Testis (tissue), 2 donors: ENCODE measurements around the gene PCSK6.

Experiments used
- POLR2A ChIP-seq: fragments of 450-650 bp; IDR thresholded peaks from one replicate; pipeline ENCODE4 v1.6.1; 2017; ENCODE audit warnings: antibody characterized with exemption, mild to moderate bottlenecking, moderate library complexity
- TF ChIP-seq, protein P1 (sequence below), 3 experiments: fragments of 450-650 bp in 2 of 3; fragments of 200-600 bp in 1 of 3; sonication (generic) in 1 of 3; IDR thresholded peaks; one replicate each; pipeline ENCODE4 v1.5.1; 2016 to 2019; ENCODE audit warnings: antibody characterized with exemption in 3 of 3, mild to moderate bottlenecking in 2 of 3, moderate library complexity in 1 of 3

GRCh38 chr15:101534376-101534970 is 45.0 kb upstream of the PCSK6 start:
- TF ChIP-seq, protein P1, sequence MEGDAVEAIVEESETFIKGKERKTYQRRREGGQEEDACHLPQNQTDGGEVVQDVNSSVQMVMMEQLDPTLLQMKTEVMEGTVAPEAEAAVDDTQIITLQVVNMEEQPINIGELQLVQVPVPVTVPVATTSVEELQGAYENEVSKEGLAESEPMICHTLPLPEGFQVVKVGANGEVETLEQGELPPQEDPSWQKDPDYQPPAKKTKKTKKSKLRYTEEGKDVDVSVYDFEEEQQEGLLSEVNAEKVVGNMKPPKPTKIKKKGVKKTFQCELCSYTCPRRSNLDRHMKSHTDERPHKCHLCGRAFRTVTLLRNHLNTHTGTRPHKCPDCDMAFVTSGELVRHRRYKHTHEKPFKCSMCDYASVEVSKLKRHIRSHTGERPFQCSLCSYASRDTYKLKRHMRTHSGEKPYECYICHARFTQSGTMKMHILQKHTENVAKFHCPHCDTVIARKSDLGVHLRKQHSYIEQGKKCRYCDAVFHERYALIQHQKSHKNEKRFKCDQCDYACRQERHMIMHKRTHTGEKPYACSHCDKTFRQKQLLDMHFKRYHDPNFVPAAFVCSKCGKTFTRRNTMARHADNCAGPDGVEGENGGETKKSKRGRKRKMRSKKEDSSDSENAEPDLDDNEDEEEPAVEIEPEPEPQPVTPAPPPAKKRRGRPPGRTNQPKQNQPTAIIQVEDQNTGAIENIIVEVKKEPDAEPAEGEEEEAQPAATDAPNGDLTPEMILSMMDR (IDR thresholded peaks at IDR 0.05): no peak
- no peak for TF ChIP-seq POLR2A
